SU-DHL-6 (cell line): ENCODE measurements around the gene DLG2.

Experiments used
- EZH2phosphoT487 ChIP-seq: fragments of 200-600 bp; sonication (generic), shearing (Covaris generic); conservative IDR thresholded peaks from 2 replicates; pipeline ENCODE4 v1.6.1; 2018; ENCODE audit warnings: mild to moderate bottlenecking, antibody characterized with exemption, low read length, moderate library complexity, mixed read lengths
- TF ChIP-seq, protein P1 (sequence below): fragments of 200-600 bp; sonication (generic); IDR thresholded peaks from one replicate; pipeline ENCODE4 v1.5.1; 2017; ENCODE audit warnings: antibody characterized with exemption, mild to moderate bottlenecking, low read length, moderate library complexity; ENCODE audit not compliant: insufficient read depth, poor library complexity, severe bottlenecking

GRCh38 chr11:84894666-84895065 lies 732.5 kb downstream of the DLG2 start:
- TF ChIP-seq, protein P1, sequence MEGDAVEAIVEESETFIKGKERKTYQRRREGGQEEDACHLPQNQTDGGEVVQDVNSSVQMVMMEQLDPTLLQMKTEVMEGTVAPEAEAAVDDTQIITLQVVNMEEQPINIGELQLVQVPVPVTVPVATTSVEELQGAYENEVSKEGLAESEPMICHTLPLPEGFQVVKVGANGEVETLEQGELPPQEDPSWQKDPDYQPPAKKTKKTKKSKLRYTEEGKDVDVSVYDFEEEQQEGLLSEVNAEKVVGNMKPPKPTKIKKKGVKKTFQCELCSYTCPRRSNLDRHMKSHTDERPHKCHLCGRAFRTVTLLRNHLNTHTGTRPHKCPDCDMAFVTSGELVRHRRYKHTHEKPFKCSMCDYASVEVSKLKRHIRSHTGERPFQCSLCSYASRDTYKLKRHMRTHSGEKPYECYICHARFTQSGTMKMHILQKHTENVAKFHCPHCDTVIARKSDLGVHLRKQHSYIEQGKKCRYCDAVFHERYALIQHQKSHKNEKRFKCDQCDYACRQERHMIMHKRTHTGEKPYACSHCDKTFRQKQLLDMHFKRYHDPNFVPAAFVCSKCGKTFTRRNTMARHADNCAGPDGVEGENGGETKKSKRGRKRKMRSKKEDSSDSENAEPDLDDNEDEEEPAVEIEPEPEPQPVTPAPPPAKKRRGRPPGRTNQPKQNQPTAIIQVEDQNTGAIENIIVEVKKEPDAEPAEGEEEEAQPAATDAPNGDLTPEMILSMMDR = no peak
- TF ChIP-seq EZH2phosphoT487 = no peak
